ENCODE data around the gene DCDC2B.

DCDC2B gene

GRCh38 chr1:32223683-32224082, 14.8 kb downstream of the DCDC2B start:
- H3K36me3 ChIP-seq (ENCODE audit: control insufficient read depth, insufficient read depth, low read length) = peaks cover 16% of the 10 kb centered on the region
- H3K4me3 ChIP-seq (ENCODE audit: low read length) = no peak overlapping the region
- no CpG with 5 or more reads among the region's 3 CpGs for WGBS (ENCODE audit: insufficient coverage, insufficient read length)
- no peaks in the 10 kb centered on the region for H3K9me3 ChIP-seq (ENCODE audit: control insufficient read depth, insufficient read depth, low read length)
- no peak overlapping the region for H3K27ac ChIP-seq (ENCODE audit: low read length)
- no peaks in the 10 kb centered on the region for H3K27me3 ChIP-seq (ENCODE audit: control insufficient read depth, insufficient read depth, low read length)
- DNase-seq (ENCODE audit: low read depth, low spot score) = no peak
- no peaks in the 10 kb centered on the region for H3K4me1 ChIP-seq (ENCODE audit: control insufficient read depth, insufficient read depth, low read length)

DNA sequence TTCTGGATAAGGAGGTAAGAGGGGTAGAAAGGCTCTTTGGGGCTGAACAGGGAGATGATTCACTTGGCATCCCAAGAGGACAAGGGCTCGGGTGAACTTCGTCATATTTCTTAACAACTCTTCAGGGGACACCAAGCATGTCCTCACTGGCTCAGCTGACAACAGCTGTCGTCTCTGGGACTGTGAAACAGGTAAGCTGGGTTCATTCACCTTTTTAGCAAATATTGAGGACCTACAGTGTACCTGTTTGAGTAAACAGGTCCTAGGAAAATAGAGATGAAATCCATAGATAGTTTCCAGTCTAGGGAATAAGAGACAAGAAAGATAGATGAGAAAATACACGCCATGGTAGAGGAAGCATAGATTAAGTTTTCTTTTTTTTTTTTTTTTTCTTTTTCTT, 15.4 kb downstream of the DCDC2B start:
- DNase-seq (ENCODE audit: low read depth, low spot score) = no peak
- H3K27ac ChIP-seq (ENCODE audit: low read length) = no peak overlapping the region
- no CpG with 5 or more reads among the region's 4 CpGs for WGBS (ENCODE audit: insufficient coverage, insufficient read length)
- H3K27me3 ChIP-seq (ENCODE audit: control insufficient read depth, insufficient read depth, low read length) = no peaks in the 10 kb centered on the region
- no peak overlapping the region for H3K4me3 ChIP-seq (ENCODE audit: low read length)
- H3K4me1 ChIP-seq (ENCODE audit: control insufficient read depth, insufficient read depth, low read length) = no peaks in the 10 kb centered on the region
- H3K9me3 ChIP-seq (ENCODE audit: control insufficient read depth, insufficient read depth, low read length) = no peaks in the 10 kb centered on the region
- peaks cover 20% of the 10 kb centered on the region for H3K36me3 ChIP-seq (ENCODE audit: control insufficient read depth, insufficient read depth, low read length)

DNA sequence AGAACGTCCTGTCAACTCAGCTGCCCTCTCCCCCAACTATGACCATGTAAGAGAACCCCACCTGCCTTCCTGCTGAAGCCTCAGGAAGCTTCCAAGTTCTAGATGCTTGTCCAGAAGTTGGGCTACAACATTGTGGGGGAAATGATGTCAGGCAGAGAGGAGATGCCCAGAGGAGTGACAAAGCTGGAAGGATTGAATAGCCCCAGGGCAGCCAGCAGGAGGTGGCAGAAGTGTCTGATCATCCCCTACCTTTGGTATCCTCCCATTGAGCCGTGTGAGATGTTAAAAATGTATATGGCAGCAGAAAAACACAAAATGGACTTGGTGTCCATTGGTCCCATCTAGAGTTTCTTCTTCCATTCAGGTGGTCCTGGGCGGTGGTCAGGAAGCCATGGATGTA, 19.9 kb downstream of the DCDC2B start:
- H3K36me3 ChIP-seq (ENCODE audit: control insufficient read depth, insufficient read depth, low read length) = peaks cover 33% of the 10 kb centered on the region
- no peak for DNase-seq (ENCODE audit: low read depth, low spot score)
- no peaks in the 10 kb centered on the region for H3K4me1 ChIP-seq (ENCODE audit: control insufficient read depth, insufficient read depth, low read length)
- H3K9me3 ChIP-seq (ENCODE audit: control insufficient read depth, insufficient read depth, low read length) = no peaks in the 10 kb centered on the region
- H3K27ac ChIP-seq (ENCODE audit: low read length) = no peak overlapping the region
- H3K4me3 ChIP-seq (ENCODE audit: low read length) = no peak overlapping the region
- H3K27me3 ChIP-seq (ENCODE audit: control insufficient read depth, insufficient read depth, low read length) = no peaks in the 10 kb centered on the region
- no CpG with 5 or more reads among the region's 3 CpGs for WGBS (ENCODE audit: insufficient coverage, insufficient read length)

GRCh38 chr1:32231843-32232432, 23.0 kb downstream of the DCDC2B start:
- H3K4me3 ChIP-seq (ENCODE audit: low read length) = no peak overlapping the region
- no peaks in the 10 kb centered on the region for H3K9me3 ChIP-seq (ENCODE audit: control insufficient read depth, insufficient read depth, low read length)
- H3K27me3 ChIP-seq (ENCODE audit: control insufficient read depth, insufficient read depth, low read length) = no peaks in the 10 kb centered on the region
- no peaks in the 10 kb centered on the region for H3K4me1 ChIP-seq (ENCODE audit: control insufficient read depth, insufficient read depth, low read length)
- DNase-seq (ENCODE audit: low read depth, low spot score) = no peak
- no peak overlapping the region for H3K27ac ChIP-seq (ENCODE audit: low read length)
- WGBS (ENCODE audit: insufficient coverage, insufficient read length) = no CpG with 5 or more reads among the region's 5 CpGs
- peaks cover 23% of the 10 kb centered on the region; the same call in 1 of the 2 replicates for H3K36me3 ChIP-seq (ENCODE audit: control insufficient read depth, insufficient read depth, low read length)

DNA sequence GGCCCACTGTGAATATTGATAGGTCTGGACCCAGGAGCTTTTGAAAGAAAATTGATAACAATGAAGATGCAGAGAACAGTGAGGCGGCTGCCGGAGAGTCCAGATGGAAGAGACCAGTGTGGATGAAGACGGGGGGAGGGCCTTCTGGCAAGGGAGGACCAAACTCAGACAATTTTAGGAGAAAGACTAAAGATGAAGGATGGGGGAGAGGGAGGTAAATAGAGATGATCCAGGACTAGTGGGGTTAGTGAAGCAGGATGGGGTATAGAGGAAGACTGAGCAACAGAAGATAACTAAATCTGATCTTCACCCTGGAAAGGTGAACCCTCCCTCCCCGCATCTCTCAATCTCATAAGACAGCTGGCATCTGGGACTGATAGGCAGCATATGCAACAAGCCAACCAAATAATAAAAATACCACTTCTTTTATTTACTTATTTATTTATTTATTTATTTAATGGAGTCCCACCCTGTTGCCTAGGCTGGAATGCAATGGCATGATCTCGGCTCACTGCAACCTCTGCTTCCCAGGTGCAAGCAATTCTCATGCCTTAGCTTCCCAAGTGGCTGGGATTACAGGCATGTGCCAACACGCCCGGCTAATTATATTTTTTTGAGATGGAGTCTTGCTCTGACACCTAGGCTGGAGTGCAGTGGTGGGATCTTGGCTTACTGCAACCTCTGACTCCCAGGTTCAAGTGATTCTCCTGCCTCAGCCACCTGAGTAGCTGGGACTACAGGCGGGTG, 23.8 kb downstream of the DCDC2B start:
- Histone ChIP-seq H3K4me3 (ENCODE audit: low read length) (no peak overlapping the region), H3K36me3 (ENCODE audit: control insufficient read depth, insufficient read depth, low read length) (peaks cover 23% of the 10 kb centered on the region; the same call in 1 of the 2 replicates), H3K4me1 (ENCODE audit: control insufficient read depth, insufficient read depth, low read length) (no peaks in the 10 kb centered on the region), H3K9me3 (ENCODE audit: control insufficient read depth, insufficient read depth, low read length) (no peaks in the 10 kb centered on the region), H3K27ac (ENCODE audit: low read length) (no peak overlapping the region), H3K27me3 (ENCODE audit: control insufficient read depth, insufficient read depth, low read length) (no peaks in the 10 kb centered on the region)
- no peak for DNase-seq (ENCODE audit: low read depth, low spot score)
- WGBS (ENCODE audit: insufficient coverage, insufficient read length) = no CpG with 5 or more reads among the region's 8 CpGs

GRCh38 chr1:32234792-32235191, 25.9 kb downstream of the DCDC2B start:
- DNase-seq (ENCODE audit: low read depth, low spot score) = no peak
- no CpG with 5 or more reads among the region's 7 CpGs for WGBS (ENCODE audit: insufficient coverage, insufficient read length)
- peaks cover 12% of the 10 kb centered on the region; the same call in 1 of the 2 replicates for H3K36me3 ChIP-seq (ENCODE audit: control insufficient read depth, insufficient read depth, low read length)

DNA sequence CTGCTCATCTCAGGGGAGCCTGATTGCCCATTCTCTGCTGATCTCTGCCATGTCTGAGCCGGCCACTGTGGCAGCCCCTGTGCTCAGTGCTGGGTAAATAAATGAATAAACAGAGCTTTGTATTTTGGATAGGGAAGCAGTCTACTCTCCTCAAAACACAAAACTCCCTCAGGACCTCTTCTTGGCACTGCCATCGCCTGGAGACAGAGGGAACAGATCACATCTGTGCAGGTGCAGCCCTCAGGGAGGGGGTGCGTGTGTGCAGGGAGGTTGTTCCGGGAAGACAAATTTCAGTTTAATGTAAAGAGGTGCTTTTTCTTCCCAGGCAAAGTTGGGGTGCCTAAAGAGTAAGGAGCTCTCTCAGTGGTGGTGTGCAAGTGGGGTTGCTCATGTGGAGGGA, 30.4 kb downstream of the DCDC2B start:
- H3K9me3 ChIP-seq (ENCODE audit: control insufficient read depth, insufficient read depth, low read length) = no peaks in the 10 kb centered on the region
- peak overlapping the region; percentile 71; the same call in 1 of the 2 replicates for H3K4me3 ChIP-seq (ENCODE audit: low read length)
- H3K27ac ChIP-seq (ENCODE audit: low read length) = no peak overlapping the region
- no peaks in the 10 kb centered on the region for H3K36me3 ChIP-seq (ENCODE audit: control insufficient read depth, insufficient read depth, low read length)
- no peaks in the 10 kb centered on the region for H3K27me3 ChIP-seq (ENCODE audit: control insufficient read depth, insufficient read depth, low read length)
- WGBS (ENCODE audit: insufficient coverage, insufficient read length) = no CpG with 5 or more reads among the region's 4 CpGs
- no peak for DNase-seq (ENCODE audit: low read depth, low spot score)
- H3K4me1 ChIP-seq (ENCODE audit: control insufficient read depth, insufficient read depth, low read length) = no peaks in the 10 kb centered on the region

More at GRCh38 chr1:32234792-32235191, 25.9 kb downstream of the DCDC2B start:
- Histone ChIP-seq H3K27me3 (ENCODE audit: control insufficient read depth, insufficient read depth, low read length) (no peaks in the 10 kb centered on the region), H3K4me1 (ENCODE audit: control insufficient read depth, insufficient read depth, low read length) (no peaks in the 10 kb centered on the region), H3K9me3 (ENCODE audit: control insufficient read depth, insufficient read depth, low read length) (no peaks in the 10 kb centered on the region), H3K27ac (ENCODE audit: low read length) (no peak overlapping the region), H3K4me3 (ENCODE audit: low read length) (no peak overlapping the region)

DNA sequence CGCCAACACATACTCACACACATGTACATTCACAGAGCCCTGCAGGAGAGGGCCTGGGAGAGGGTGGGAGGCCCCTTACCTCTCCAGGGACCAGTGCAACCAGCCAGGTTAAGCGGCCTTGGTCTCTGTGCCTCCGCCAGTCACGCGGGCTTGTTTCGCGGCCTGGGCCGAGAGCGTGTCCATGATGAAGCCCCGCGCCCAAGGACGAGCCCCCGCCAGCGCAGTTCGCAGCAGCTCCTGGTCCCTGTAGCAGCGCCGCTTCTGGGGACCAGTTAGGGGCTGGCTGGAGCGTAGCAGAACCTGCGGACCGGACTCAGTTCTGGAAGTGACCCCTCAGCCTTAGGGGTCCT, 30.9 kb downstream of the DCDC2B start:
- no peaks in the 10 kb centered on the region for H3K4me1 ChIP-seq (ENCODE audit: control insufficient read depth, insufficient read depth, low read length)
- H3K9me3 ChIP-seq (ENCODE audit: control insufficient read depth, insufficient read depth, low read length) = no peaks in the 10 kb centered on the region
- H3K27me3 ChIP-seq (ENCODE audit: control insufficient read depth, insufficient read depth, low read length) = no peaks in the 10 kb centered on the region
- no CpG with 5 or more reads among the region's 20 CpGs for WGBS (ENCODE audit: insufficient coverage, insufficient read length)
- no peak overlapping the region for H3K27ac ChIP-seq (ENCODE audit: low read length)
- DNase-seq (ENCODE audit: low read depth, low spot score) = no peak
- H3K4me3 ChIP-seq (ENCODE audit: low read length) = peak overlapping the region; percentile 71
- H3K36me3 ChIP-seq (ENCODE audit: control insufficient read depth, insufficient read depth, low read length) = no peaks in the 10 kb centered on the region

DNA sequence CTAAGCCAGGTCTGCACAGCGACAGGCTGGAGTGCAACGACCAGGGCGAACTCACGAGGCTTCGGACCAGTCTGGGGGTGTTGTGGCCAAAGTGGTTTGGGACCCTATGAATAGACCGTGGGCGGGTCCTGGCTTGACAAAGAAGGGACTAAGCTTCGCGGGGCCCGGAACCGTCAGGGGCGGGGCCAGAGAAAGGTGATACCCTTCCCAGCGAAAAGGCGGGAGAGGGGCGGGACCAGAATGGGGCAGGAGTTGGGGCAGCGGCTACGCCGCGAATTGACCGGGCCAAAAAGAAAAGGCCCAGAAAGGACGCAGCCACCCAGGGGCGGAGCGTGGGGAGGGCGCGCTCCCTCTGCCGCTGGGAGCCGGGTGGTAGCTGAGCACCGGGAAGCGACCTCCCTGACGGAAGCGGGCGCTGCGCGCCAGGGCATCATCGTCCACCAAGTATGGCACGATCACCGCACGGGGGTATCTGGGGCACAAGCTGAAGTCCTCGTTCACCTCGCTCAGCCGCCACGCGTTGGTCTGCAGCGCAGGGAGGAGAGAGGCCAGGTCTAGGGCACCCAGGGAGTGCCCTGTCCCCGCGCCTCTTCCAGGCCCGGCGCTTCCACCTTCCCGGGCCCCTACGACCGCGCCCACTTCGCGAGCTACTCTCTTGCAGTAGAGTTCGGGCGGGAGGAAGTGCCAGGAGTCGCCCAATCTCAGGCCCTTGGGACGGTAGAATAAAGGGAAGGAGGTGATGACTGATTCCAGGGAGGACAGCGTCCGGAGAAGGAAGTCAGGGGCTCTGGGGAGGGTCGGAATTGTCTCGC, 31.5 kb downstream of the DCDC2B start:
- H3K27ac ChIP-seq (ENCODE audit: low read length) = no peak overlapping the region

DNA sequence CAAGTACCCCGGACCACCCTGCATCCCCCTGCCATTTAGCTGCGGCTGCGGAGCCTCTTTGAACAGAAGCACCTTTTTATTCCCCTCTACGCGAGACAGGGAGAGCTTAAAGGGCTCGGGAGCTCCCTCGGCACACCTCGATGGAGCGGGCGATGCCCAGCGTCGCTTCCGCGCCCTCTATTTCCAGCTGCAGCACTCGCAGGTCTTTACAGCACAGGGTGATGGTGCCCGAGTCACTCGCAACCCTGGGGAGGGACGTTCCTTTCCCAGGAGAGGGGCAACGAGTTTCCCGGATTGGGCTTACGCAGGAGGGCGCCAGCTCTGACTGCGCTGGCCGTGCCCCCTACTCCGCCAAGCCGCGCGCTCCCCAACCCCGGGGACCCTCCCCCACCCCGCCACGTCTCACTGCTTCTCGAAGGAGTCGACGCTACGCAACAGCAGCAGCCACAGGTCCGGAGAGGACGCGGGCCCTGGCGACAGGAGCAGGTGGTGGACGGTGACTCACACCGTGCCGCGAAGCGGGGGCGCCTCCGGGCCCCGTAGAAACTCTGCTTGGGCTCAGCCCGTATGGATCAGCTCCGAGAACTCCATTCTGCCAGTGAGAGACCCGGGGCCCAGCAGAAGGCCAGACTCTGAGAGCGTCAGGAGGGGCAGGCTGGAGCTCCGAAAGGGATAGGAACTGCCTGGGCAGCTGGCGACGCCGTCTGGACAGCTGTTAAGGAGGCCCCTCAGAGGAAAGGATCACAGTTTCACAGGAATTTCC, 32.3 kb downstream of the DCDC2B start:
- DNase-seq (ENCODE audit: low read depth, low spot score) = no peak
- WGBS (ENCODE audit: insufficient coverage, insufficient read length) = no CpG with 5 or more reads among the region's 55 CpGs
- Histone ChIP-seq H3K9me3 (ENCODE audit: control insufficient read depth, insufficient read depth, low read length) (no peaks in the 10 kb centered on the region), H3K4me1 (ENCODE audit: control insufficient read depth, insufficient read depth, low read length) (no peaks in the 10 kb centered on the region), H3K27ac (ENCODE audit: low read length) (no peak overlapping the region), H3K4me3 (ENCODE audit: low read length) (peak overlapping the region; percentile 71; the same call in 1 of the 2 replicates), H3K27me3 (ENCODE audit: control insufficient read depth, insufficient read depth, low read length) (no peaks in the 10 kb centered on the region), H3K36me3 (ENCODE audit: control insufficient read depth, insufficient read depth, low read length) (no peaks in the 10 kb centered on the region)

More for the DNA sequence above, 31.5 kb downstream of the DCDC2B start:
- no peaks in the 10 kb centered on the region for H3K9me3 ChIP-seq (ENCODE audit: control insufficient read depth, insufficient read depth, low read length)
- peak; percentile 87 for DNase-seq (ENCODE audit: low read depth, low spot score)
- H3K4me3 ChIP-seq (ENCODE audit: low read length) = peak overlapping the region; percentile 71
- no CpG with 5 or more reads among the region's 62 CpGs for WGBS (ENCODE audit: insufficient coverage, insufficient read length)
- H3K4me1 ChIP-seq (ENCODE audit: control insufficient read depth, insufficient read depth, low read length) = no peaks in the 10 kb centered on the region
- no peaks in the 10 kb centered on the region for H3K27me3 ChIP-seq (ENCODE audit: control insufficient read depth, insufficient read depth, low read length)
- H3K36me3 ChIP-seq (ENCODE audit: control insufficient read depth, insufficient read depth, low read length) = no peaks in the 10 kb centered on the region

Data from iPS DF 6.9 (cell line).